ENCODE data around the gene PTPN20. TPM values are rescaled to one million over a fixed set of nuclear protein-coding genes. Genes with fewer than 3 reads are reported as not detected.

The PTPN20 gene
- total RNA-seq, 1 donor from 2014 or later, result not detected

GRCh38 chr10:47025540-47026300, 114.5 kb downstream of the PTPN20 start:
- H3K27me3 Mint-ChIP-seq (ENCODE audit: unreplicated experiment), result no peaks in the 10 kb centered on the region

GRCh38 chr10:47026301-47027107, 115.3 kb downstream of the PTPN20 start:
- peak; percentile 81 for DNase-seq (ENCODE audit: extremely low spot score, unreplicated experiment)
- Mint-ChIP-seq H3K4me1 (ENCODE audit: unreplicated experiment) (no peaks in the 10 kb centered on the region), H3K27ac (ENCODE audit: unreplicated experiment) (no peak overlapping the region), H3K9me3 (ENCODE audit: unreplicated experiment) (no peaks in the 10 kb centered on the region), H3K4me3 (ENCODE audit: unreplicated experiment) (no peak overlapping the region), H3K27me3 (ENCODE audit: unreplicated experiment) (peaks cover 2% of the 10 kb centered on the region), H3K36me3 (ENCODE audit: unreplicated experiment) (no peaks in the 10 kb centered on the region)
- TF ChIP-seq CTCF (IDR thresholded peaks at IDR 0.05), result no peak

More at GRCh38 chr10:47025540-47026300, 114.5 kb downstream of the PTPN20 start:
- Mint-ChIP-seq H3K4me1 (ENCODE audit: unreplicated experiment) (no peaks in the 10 kb centered on the region), H3K9me3 (ENCODE audit: unreplicated experiment) (no peaks in the 10 kb centered on the region), H3K27ac (ENCODE audit: unreplicated experiment) (no peak overlapping the region), H3K4me3 (ENCODE audit: unreplicated experiment) (no peak overlapping the region), H3K36me3 (ENCODE audit: unreplicated experiment) (no peaks in the 10 kb centered on the region)
- DNase-seq (ENCODE audit: extremely low spot score, unreplicated experiment), result peak; percentile 72
- TF ChIP-seq CTCF (IDR thresholded peaks at IDR 0.05), result no peak

GRCh38 chr10:47027108-47027783, 116.0 kb downstream of the PTPN20 start:
- Mint-ChIP-seq H3K36me3 (ENCODE audit: unreplicated experiment) (no peaks in the 10 kb centered on the region), H3K27ac (ENCODE audit: unreplicated experiment) (no peak overlapping the region), H3K4me1 (ENCODE audit: unreplicated experiment) (no peaks in the 10 kb centered on the region), H3K27me3 (ENCODE audit: unreplicated experiment) (peaks cover 3% of the 10 kb centered on the region), H3K4me3 (ENCODE audit: unreplicated experiment) (no peak overlapping the region), H3K9me3 (ENCODE audit: unreplicated experiment) (no peaks in the 10 kb centered on the region)
- DNase-seq (ENCODE audit: extremely low spot score, unreplicated experiment), result peak; percentile 76
- no peak for TF ChIP-seq CTCF (IDR thresholded peaks at IDR 0.05)

GRCh38 chr10:47027784-47028260, 116.6 kb downstream of the PTPN20 start:
- Mint-ChIP-seq H3K27me3 (ENCODE audit: unreplicated experiment) (peaks cover 3% of the 10 kb centered on the region), H3K4me3 (ENCODE audit: unreplicated experiment) (no peak overlapping the region), H3K36me3 (ENCODE audit: unreplicated experiment) (no peaks in the 10 kb centered on the region), H3K27ac (ENCODE audit: unreplicated experiment) (no peak overlapping the region), H3K9me3 (ENCODE audit: unreplicated experiment) (no peaks in the 10 kb centered on the region), H3K4me1 (ENCODE audit: unreplicated experiment) (no peaks in the 10 kb centered on the region)
- DNase-seq (ENCODE audit: extremely low spot score, unreplicated experiment), result peak; percentile 76
- no peak for TF ChIP-seq CTCF (IDR thresholded peaks at IDR 0.05)

Measured in osteocyte (in vitro differentiated cells).